Esophagus squamous epithelium (tissue), 4 donors: ENCODE data around the gene PRB4.

ENCODE experiments used
- POLR2A ChIP-seq, 4 donors: fragments of 450-650 bp; IDR thresholded peaks; one replicate each; pipeline ENCODE4 v1.6.1; 2017; ENCODE audit warnings: antibody characterized with exemption in 4 of 4, mild to moderate bottlenecking in 4 of 4, moderate library complexity in 3 of 4
- TF ChIP-seq, protein P1 (sequence below), 6 experiments: fragments of 450-650 bp in 4 of 6; fragments of 200-600 bp in 2 of 6; sonication (generic) in 2 of 6; IDR thresholded peaks; one replicate each; pipeline ENCODE4 v1.5.1; 2016 to 2019; ENCODE audit warnings: antibody characterized with exemption in 6 of 6, mild to moderate bottlenecking in 4 of 6, moderate library complexity in 4 of 6

DNA sequence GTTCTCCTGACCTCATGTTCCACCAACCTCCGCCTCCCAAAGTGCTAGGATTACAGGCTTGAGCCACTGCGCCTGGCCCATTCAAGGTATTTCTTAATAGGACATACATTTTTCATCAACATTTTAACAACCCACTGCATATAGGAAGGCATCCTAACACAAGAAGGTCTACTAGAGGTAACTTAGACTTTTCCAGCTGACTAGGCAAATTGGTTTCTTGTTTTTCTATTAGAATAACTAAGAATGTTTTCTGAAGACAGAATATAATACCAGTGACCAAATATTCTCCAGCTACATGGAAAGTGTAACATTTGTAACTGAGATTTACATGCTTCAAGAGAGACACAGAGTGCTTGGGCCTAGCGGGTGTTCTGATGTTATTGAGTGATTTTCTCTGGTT is 14.2 kb upstream of the PRB4 start:
- TF ChIP-seq, protein P1, sequence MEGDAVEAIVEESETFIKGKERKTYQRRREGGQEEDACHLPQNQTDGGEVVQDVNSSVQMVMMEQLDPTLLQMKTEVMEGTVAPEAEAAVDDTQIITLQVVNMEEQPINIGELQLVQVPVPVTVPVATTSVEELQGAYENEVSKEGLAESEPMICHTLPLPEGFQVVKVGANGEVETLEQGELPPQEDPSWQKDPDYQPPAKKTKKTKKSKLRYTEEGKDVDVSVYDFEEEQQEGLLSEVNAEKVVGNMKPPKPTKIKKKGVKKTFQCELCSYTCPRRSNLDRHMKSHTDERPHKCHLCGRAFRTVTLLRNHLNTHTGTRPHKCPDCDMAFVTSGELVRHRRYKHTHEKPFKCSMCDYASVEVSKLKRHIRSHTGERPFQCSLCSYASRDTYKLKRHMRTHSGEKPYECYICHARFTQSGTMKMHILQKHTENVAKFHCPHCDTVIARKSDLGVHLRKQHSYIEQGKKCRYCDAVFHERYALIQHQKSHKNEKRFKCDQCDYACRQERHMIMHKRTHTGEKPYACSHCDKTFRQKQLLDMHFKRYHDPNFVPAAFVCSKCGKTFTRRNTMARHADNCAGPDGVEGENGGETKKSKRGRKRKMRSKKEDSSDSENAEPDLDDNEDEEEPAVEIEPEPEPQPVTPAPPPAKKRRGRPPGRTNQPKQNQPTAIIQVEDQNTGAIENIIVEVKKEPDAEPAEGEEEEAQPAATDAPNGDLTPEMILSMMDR (IDR thresholded peaks at IDR 0.05) = no peak
- TF ChIP-seq POLR2A (IDR thresholded peaks at IDR 0.05) = no peak
